Endothelial cell of umbilical vein (primary cell): ENCODE results near the gene KCNMA1. TPM values are rescaled to one million over a fixed set of nuclear protein-coding genes. Genes with fewer than 3 reads are reported as not detected.

Experiments used
- BruUV-seq: library from RNA; stranded (reverse); fragments of 400-500 nt; replicated peaks from 2 replicates; lab custom pipeline; 2021; lab: Mats Ljungman, UMichigan
- CTCF ChIA-PET: fragments of 300-600, 350-600 bp; sonication (Branson Sonifier 250); formaldehyde crosslinking; loops from one replicate; lab custom pipeline; 2021; ENCODE audit warnings: antibody characterized with exemption, inconsistent platforms; lab: Charles Lee
- POLR2A ChIA-PET: fragments of 300-600, 350-600 bp; sonication (Branson Sonifier 250); formaldehyde crosslinking; loops from one replicate; lab custom pipeline; 2021; ENCODE audit warnings: antibody characterized with exemption, inconsistent platforms; lab: Charles Lee
- DNase-seq: peaks from one replicate; pipeline ENCODE4 v3.0.0-alpha.2; 2011; ENCODE audit warnings: low read depth, low spot score
- FAIRE-seq: peaks from 2 replicates; lab custom pipeline; 2011; peaks lifted over from hg19 to GRCh38; lab: Jason Lieb, UNC
- H2AFZ ChIP-seq: 2 replicates; pipeline ENCODE4 v1.6.0; 2012; ENCODE audit warnings: low read depth, low read length, control low read depth, inconsistent platforms
- H3K27ac ChIP-seq: 2 replicates; pipeline ENCODE4 v1.5.1; 2011; ENCODE audit warnings: low read depth, mild to moderate bottlenecking, control low read depth, low read length, moderate library complexity; ENCODE audit not compliant: insufficient read depth
- H3K27me3 ChIP-seq, 2 experiments: 2 replicates each; pipeline versions ENCODE4 v1.6.0 to v1.6.1; 2011; ENCODE audit warnings: low read length in 2 of 2, mixed read lengths in 1 of 2; ENCODE audit not compliant: control insufficient read depth in 2 of 2, insufficient read depth in 2 of 2
- H3K36me3 ChIP-seq, 2 experiments: 2 replicates in 1 of 2; 3 replicates in 1 of 2; pipeline ENCODE4 v1.5.1; 2011; ENCODE audit warnings: low read length in 2 of 2, mild to moderate bottlenecking in 1 of 2, moderate library complexity in 1 of 2; ENCODE audit not compliant: control insufficient read depth in 2 of 2, insufficient read depth in 2 of 2; ENCODE audit errors: extremely low read depth in 1 of 2
- H3K4me1 ChIP-seq: 3 replicates; pipeline ENCODE4 v1.5.1; 2011; ENCODE audit warnings: mild to moderate bottlenecking, low read length; ENCODE audit not compliant: control insufficient read depth, insufficient read depth; ENCODE audit errors: extremely low read depth
- H3K4me2 ChIP-seq: 2 replicates; pipeline ENCODE4 v1.6.1; 2011; ENCODE audit warnings: low read length, control low read depth, mixed read lengths; ENCODE audit not compliant: insufficient read depth
- H3K4me3 ChIP-seq, 3 experiments: fragments of 200-600 bp in 1 of 3; sonication (generic), shearing (Covaris generic) in 1 of 3; replicated peaks in 1 of 3; 2 replicates each; pipeline ENCODE4 v1.5.1; 2011 to 2016; ENCODE audit warnings: control low read depth in 3 of 3, low read length in 3 of 3, mild to moderate bottlenecking in 2 of 3, inconsistent platforms in 1 of 3, low read depth in 1 of 3, moderate library complexity in 1 of 3; ENCODE audit not compliant: insufficient read depth in 1 of 3
- H3K79me2 ChIP-seq: 2 replicates; pipeline ENCODE4 v1.6.0; 2012; ENCODE audit warnings: low read length, inconsistent platforms; ENCODE audit not compliant: control insufficient read depth, insufficient read depth
- H3K9ac ChIP-seq: replicated peaks from 2 replicates; pipeline ENCODE3; 2011; ENCODE audit warnings: low read length, control low read depth; ENCODE audit not compliant: insufficient read depth; ENCODE audit errors: extremely low read depth
- H3K9me1 ChIP-seq: replicated peaks from 3 replicates; pipeline ENCODE4 v1.6.0; 2011; ENCODE audit warnings: mild to moderate bottlenecking, low read length; ENCODE audit not compliant: control insufficient read depth, insufficient read depth; ENCODE audit errors: extremely low read depth
- H3K9me3 ChIP-seq: replicated peaks from 2 replicates; pipeline ENCODE4 v1.5.1; 2012; ENCODE audit warnings: low read length, inconsistent platforms; ENCODE audit not compliant: control insufficient read depth, insufficient read depth
- H4K20me1 ChIP-seq: replicated peaks from 2 replicates; pipeline ENCODE3; 2011; ENCODE audit warnings: mild to moderate bottlenecking, low read length; ENCODE audit not compliant: control insufficient read depth, insufficient read depth; ENCODE audit errors: extremely low read depth
- EZH2 ChIP-seq: IDR thresholded peaks from 2 replicates; pipeline ENCODE4 v1.6.1; 2012; ENCODE audit warnings: borderline replicate concordance, low read depth, mild to moderate bottlenecking, moderate library complexity, low read length, inconsistent platforms; ENCODE audit not compliant: severe bottlenecking
- FOS ChIP-seq: IDR thresholded peaks from 2 replicates; pipeline ENCODE4 v1.6.1; 2011; ENCODE audit warnings: mild to moderate bottlenecking, low read length, moderate library complexity, borderline replicate concordance; ENCODE audit not compliant: insufficient read depth
- GATA2 ChIP-seq: IDR thresholded peaks from 2 replicates; pipeline ENCODE4 v1.7.0; 2011; ENCODE audit warnings: low read depth, mild to moderate bottlenecking, moderate library complexity, mixed read lengths, low read length; ENCODE audit not compliant: insufficient read length, insufficient read depth
- JUN ChIP-seq: IDR thresholded peaks from 2 replicates; pipeline ENCODE4 v1.6.1; 2011; ENCODE audit warnings: borderline replicate concordance, low read depth; ENCODE audit not compliant: insufficient read length, insufficient read depth
- MYC ChIP-seq: IDR thresholded peaks from one replicate; pipeline ENCODE4 v1.6.1; 2011; ENCODE audit warnings: mild to moderate bottlenecking, low read depth, low read length
- POLR2A ChIP-seq: IDR thresholded peaks from 2 replicates; pipeline ENCODE4 v1.6.1; 2012; ENCODE audit warnings: low read depth, mild to moderate bottlenecking, control low read depth, low read length
- POLR2AphosphoS5 ChIP-seq: IDR thresholded peaks from 2 replicates; pipeline ENCODE4 v1.6.1; 2012; ENCODE audit warnings: low read depth, mild to moderate bottlenecking, control low read depth, low read length, moderate library complexity; ENCODE audit not compliant: insufficient read depth
- dilution Hi-C: fragments of 300-500 bp; cut with MboI; formaldehyde crosslinking; loops from one replicate; pipeline ENCODE4 v1.15.0; 2019; ENCODE audit warnings: low sequenced_read_pairs; ENCODE audit not compliant: extremely low pct_ligation_motif_present
- intact Hi-C: fragments of 100-400 bp; cut with micrococcal nuclease; formaldehyde crosslinking; loops from one replicate; pipeline ENCODE4 v1.10.0; 2022
- polyA plus RNA-seq, 4 experiments: library from polyadenylated mRNA; depleted of rRNA in 3 of 4; stranded (reverse) in 3 of 4; unstranded in 1 of 4; fragments of >200 nt; gene quantifications; 2 replicates each; pipeline versions ENCODE4 v1.2.1 to v1.2.3, GENCODE V29; 2011 to 2012; ENCODE audit warnings: missing spikeins in 1 of 4
- total RNA-seq: library from RNA; stranded (reverse); gene quantifications from 2 replicates; pipeline ENCODE4 v1.2.3, GENCODE V29; 2021
- TF ChIP-seq, protein P1 (sequence below): IDR thresholded peaks from 2 replicates; pipeline ENCODE4 v1.6.1; 2011; ENCODE audit not compliant: insufficient read depth, insufficient read length
- TF ChIP-seq, protein P2 (sequence below), 2 donors: IDR thresholded peaks; 1 replicate in 1 of 2; 2 replicates in 1 of 2; pipeline ENCODE4 v1.5.1; 2011; ENCODE audit warnings: low read length in 2 of 2, mild to moderate bottlenecking in 2 of 2, moderate library complexity in 2 of 2, control low read depth in 1 of 2, inconsistent platforms in 1 of 2, low read depth in 1 of 2; ENCODE audit not compliant: insufficient read depth in 1 of 2; ENCODE audit errors: extremely low read depth in 1 of 2

The KCNMA1 gene
- total and polyA plus RNA-seq, 2 donors (not counting 3 experiments of a cell fraction or from before 2014, with no cell fraction given) = 0.10 to 0.82 TPM

DNA sequence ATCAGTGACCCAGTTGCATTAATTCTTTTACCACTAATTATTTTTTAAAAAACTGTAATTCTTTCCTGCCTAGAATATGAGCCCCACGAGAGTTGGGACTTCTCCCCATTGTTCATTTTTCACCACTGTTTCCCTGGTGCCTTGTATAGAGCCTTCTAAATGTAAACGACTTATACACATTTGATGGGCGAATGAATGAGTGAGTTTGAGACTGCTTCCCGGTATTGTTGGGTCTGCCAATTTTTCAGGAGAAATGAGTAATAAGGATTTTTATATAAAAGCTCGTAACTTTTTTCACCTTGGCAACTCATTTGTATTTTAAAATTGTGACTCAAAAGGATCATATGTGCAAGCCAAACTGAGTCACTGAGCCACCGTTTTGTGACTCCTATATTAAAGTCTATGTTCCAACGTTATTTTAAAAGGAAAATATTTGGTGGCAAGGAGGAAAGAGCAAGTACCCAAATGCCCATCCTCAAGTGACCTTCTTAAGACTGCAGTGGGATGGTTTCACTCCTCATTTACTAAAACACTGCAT, 621.3 kb downstream of the KCNMA1 start:
- FAIRE-seq = no peak
- intact Hi-C loops (no loop called here), dilution Hi-C loops (no loop called here)
- TF ChIP-seq JUN (no peak), GATA2 (no peak), FOS (no peak), POLR2A (no peak)
- TF ChIP-seq, protein P1, sequence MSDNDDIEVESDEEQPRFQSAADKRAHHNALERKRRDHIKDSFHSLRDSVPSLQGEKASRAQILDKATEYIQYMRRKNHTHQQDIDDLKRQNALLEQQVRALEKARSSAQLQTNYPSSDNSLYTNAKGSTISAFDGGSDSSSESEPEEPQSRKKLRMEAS = no peak
- POLR2A ChIA-PET = no interaction called here
- no peak for DNase-seq
- Histone ChIP-seq H3K4me1 (no peaks in the 10 kb centered on the region), H2AFZ (no peak overlapping the region), H3K9me1 (no peaks in the 10 kb centered on the region), H3K9ac (no peak overlapping the region), H3K27me3 (no peaks in the 10 kb centered on the region), H3K4me3 (no peak overlapping the region), H3K36me3 (no peaks in the 10 kb centered on the region), H3K4me2 (no peak overlapping the region), H3K79me2 (no peaks in the 10 kb centered on the region), H4K20me1 (no peaks in the 10 kb centered on the region), H3K27ac (no peak overlapping the region), H3K9me3 (no peaks in the 10 kb centered on the region)
- CTCF ChIA-PET = interaction anchor here (1.0 to 1.2 kb wide), 2 partner anchors 11 to 27 kb away, joined by 3 to 4 read pairs; no protein-coding TSS in a partner anchor
- BruUV-seq = no TSS peak

DNA sequence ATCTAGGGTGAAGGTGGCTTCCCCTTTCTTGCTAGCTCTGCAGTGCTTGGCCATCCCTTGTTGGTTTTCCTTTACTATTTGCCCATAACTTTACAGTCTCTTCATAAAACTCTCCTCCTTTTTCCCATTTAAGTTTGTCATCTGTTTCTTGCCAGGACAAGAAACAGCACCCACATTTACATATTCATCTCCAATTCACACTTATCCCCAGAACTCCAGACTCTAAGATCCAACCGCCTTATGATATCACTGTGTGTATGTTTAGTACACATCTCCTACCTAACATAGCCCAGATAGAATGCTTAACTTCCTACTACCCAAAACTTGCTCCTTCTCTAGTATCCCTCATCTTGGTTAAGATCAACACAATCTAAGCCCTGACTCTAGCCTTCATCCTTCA, 622.2 kb downstream of the KCNMA1 start:
- FAIRE-seq (no peak), DNase-seq (no peak)
- Histone ChIP-seq H3K4me2 (no peak overlapping the region), H2AFZ (no peak overlapping the region), H3K4me1 (no peaks in the 10 kb centered on the region), H3K79me2 (no peaks in the 10 kb centered on the region), H3K27me3 (no peaks in the 10 kb centered on the region), H3K9me1 (no peaks in the 10 kb centered on the region), H3K4me3 (no peak overlapping the region), H4K20me1 (no peaks in the 10 kb centered on the region), H3K27ac (no peak overlapping the region), H3K9ac (no peak overlapping the region), H3K36me3 (no peaks in the 10 kb centered on the region), H3K9me3 (no peaks in the 10 kb centered on the region)
- dilution Hi-C loops (no loop called here), intact Hi-C loops (no loop called here)
- TF ChIP-seq EZH2 (no peak), GATA2 (no peak), FOS (no peak), JUN (no peak), POLR2AphosphoS5 (no peak), POLR2A (no peak), MYC (no peak)
- TF ChIP-seq, protein P1 = no peak
- TF ChIP-seq, protein P2, sequence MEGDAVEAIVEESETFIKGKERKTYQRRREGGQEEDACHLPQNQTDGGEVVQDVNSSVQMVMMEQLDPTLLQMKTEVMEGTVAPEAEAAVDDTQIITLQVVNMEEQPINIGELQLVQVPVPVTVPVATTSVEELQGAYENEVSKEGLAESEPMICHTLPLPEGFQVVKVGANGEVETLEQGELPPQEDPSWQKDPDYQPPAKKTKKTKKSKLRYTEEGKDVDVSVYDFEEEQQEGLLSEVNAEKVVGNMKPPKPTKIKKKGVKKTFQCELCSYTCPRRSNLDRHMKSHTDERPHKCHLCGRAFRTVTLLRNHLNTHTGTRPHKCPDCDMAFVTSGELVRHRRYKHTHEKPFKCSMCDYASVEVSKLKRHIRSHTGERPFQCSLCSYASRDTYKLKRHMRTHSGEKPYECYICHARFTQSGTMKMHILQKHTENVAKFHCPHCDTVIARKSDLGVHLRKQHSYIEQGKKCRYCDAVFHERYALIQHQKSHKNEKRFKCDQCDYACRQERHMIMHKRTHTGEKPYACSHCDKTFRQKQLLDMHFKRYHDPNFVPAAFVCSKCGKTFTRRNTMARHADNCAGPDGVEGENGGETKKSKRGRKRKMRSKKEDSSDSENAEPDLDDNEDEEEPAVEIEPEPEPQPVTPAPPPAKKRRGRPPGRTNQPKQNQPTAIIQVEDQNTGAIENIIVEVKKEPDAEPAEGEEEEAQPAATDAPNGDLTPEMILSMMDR (IDR thresholded peaks at IDR 0.05; ENCODE audit: extremely low read depth in 1 of 2, insufficient read depth in 1 of 2, low read depth in 1 of 2, low read length in 2 of 2) = no peak
- CTCF ChIA-PET = interaction anchor here (1.5 kb wide), 1 partner anchor 10 kb away, joined by 7 read pairs; no protein-coding TSS in a partner anchor
- POLR2A ChIA-PET = no interaction called here
- BruUV-seq = no TSS peak
